GM10847 (cell line): ENCODE data around the gene KLK13.

ENCODE experiments used
- POLR2A ChIP-seq: IDR thresholded peaks from 2 replicates; pipeline ENCODE4 v1.6.1; 2011; ENCODE audit not compliant: insufficient read length; ENCODE audit errors: extremely low read depth

KLK13 gene

DNA sequence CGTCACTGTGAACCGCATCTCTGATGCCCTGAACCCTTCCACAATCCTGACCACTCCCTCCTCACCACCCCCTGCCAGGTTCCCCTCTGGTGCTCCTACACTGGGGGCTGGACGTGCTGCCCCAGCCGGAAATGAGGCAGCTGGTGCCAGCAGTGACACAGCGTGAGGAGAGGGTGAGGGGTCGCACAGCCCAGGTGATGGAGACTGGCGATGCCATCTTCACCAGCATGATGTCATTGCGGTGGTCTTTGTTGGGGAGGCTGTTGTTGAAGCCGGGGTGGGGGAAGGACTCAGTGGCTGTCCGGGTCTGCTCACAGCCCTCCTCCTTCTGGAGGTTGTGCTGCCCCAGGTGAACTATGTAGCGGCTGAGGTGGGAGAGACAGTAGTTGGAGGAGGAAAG lies 40.9 kb downstream of the KLK13 start:
- no peak for TF ChIP-seq POLR2A

DNA sequence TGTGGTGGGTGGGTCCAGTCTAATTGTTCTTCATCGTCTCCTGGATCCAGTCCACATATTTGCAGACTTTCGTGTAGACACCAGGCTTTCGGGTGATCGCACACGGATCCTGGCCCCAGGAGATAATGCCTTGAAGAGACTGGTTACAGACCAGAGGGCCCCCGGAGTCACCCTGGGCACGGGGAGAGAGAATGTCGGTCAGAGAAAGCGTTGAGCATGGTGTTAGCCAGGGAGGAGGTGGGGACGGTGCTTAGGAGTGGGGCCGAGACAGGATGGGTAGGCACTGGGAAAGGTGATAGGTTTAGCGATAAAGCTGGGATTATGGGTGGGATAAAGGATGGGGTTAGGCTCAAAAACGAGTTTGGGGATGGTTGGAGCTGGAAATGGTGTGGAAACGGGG lies 42.4 kb downstream of the KLK13 start:
- TF ChIP-seq POLR2A, result no peak

DNA sequence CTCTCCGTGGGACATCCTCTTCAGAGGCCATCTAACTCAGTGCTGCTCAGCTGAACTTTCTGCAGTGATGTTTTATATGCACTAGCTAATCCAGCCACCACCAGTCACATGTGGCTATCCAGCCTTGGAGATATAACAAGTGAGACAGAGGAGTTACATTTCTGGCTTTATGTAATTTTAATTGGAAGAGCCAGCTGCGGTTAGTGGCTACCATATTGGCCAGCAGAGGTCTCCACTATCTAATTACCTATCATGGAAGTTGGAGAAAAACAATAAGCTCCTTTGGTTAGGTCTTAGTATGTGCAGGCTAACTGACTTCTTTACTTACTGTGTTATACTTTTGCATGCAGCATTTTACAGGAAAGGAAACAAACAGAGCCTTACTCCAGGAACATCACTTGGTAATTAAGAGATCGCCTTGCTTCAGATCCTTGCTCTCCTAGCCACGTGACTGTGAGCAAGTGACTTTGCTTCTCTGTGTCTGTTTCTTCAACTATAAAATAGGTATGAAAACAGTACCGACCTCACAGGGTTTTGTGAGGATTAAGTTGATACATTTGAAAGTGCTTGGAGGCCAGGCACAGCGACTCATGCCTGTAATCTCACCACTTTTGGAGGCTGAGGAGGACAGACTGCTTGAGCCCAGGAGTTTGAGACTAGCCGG lies 43.8 kb downstream of the KLK13 start:
- TF ChIP-seq POLR2A, result no peak

DNA sequence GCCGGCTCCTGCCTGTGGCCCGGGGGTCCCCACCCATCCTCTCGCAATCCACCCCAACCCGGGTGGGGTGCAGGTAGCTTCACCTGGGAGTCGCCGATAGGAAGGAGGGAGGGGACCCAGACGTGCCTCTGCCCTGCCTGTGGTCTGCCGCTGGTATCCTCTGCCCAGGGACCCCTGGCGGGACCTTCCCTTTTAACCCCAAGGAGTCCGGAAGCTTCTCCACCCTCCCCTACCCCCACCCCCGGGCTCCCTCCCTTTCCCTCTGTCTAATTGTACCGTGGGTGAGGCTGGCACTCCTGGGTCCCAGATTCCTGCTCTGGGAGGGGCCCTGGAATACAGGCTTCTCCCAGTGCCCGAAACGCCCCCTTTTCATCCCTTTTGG lies 45.4 kb downstream of the KLK13 start, which contains the start of gene KLK10:
TSS of gene KLK10 (minus strand) at position 166 of the 382 bp plus-strand sequence. CDS start 579 bp downstream, outside the sequence.
- TF ChIP-seq POLR2A, result no peak

DNA sequence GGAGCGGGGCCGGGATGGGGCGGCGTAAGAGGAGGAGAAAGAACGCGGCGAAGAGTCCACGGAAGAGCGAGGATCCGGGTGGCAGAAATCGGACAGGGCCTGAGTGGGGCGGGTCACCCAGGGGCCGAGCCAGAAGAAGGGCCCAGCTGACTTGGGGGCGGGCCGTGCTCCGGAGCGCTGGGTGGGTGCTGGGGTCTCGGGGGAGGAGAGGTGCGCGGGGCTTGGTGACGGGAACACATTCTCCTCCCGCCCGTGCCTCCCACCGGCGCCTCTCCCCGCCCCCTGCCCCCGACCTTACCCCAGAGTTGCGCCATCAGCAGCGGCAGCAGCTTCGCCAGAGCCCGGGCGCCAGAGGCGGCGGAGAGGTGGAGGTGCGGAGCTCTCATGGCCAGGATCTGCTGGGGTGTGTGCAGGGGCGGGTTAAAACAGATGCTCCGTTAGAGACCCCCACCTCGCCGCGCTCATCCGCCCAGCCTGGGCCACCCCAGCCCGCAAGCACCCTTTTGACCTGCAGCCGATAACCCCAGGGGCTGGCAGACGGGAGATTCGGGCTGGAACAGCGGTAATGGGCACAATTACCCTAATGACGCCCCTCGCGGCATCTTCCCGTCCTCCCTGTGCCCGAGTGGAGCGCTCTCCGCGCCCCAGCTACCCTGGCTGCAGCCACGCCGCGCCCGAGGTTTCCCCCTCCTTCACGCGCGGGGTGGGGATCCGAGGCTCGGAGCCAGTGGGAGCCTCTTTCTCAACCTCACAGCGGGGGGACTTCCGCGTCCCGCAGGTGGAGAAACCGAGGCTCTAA lies 45.9 kb downstream of the KLK13 start:
- TF ChIP-seq POLR2A, result no peak

DNA sequence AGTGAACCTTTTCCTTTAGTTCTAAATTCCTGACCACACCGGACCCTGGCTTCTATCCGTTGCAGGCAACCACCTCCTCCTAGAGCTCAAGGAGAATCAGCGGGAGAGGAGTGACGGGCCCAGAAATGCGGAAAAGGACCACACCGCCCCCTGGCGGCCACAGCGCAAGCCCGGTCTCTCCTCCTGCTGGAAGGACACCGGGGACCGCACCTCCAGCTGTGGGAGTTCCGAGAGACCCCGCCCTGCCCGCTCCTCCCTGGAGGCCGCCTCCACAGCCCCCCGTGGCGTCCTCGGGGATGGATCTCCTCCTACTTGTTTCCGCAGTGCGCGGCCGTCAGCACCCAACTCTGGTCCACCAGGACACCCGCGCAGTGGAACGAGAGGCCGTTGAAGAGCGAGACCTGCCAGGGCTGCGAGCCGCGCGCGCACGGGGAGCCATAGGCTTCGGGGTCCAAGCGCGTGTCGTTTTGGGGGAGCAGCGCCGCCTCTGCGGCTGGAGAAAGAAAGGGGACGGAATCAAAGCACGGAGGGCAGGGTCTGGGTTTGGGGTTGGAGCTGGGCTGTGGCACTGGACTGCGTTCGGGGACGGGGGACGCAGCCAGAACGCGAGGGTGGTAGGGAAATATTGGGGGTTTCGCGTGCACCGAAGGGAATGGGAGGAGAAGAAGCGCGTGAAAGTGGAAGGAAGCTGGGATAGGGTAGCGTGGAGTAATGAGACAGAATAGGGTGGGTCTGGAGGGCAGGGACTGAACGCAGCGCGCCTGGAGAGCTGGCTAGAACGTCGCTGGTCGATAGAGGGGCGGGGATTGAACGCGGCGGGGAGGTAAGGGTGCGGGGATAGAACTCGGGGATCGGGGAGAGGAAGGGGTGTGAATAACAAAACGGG lies 47.9 kb downstream of the KLK13 start:
- TF ChIP-seq POLR2A, result no peak

DNA sequence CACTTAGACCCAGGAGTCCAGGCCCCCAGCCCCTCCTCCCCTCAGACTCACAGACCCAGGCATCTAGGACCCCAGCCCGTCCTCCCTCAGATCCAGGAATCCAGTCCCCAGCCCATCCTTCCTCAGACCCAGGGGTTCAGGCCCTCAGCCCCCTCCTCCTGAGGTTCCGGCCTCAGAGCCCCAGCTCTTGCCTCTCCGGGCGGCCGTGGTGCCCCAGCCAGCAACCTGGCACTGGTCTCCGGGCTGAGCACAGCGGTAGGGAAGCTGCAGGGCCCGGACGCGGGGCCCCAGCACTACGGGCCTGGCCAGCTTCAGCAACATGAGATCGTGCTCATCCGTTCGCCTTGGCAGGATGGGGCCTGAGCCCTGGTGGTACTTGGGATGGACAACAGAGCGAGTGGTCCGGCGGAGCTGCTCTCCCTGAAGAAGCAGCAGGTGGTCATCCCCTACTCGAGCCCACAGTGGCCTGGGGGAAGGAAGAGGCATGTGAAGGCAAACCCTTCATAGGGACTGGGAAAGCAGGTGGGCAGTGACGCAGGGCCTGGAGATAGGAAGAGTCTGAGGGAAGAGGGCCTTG lies 49.1 kb downstream of the KLK13 start:
- no peak for TF ChIP-seq POLR2A

DNA sequence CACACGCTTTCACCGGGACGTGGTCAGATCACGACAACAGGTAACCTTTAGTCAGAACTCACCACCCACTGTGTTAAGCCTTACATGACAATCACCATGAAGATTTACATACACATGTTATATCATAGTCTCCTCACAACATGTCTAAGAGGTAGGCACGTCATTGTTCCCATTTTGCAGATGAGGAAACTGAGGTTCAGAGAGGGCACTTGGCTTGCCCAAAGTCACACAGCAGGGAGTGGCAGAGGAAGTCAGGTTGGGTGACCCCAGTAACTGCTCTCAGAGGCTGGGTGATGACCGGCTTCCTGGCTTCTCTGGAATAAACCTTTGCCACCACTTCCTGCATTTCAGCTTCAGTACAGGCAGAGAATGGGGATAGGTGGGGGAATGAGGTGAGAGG lies 50.6 kb downstream of the KLK13 start:
- TF ChIP-seq POLR2A, result no peak

DNA sequence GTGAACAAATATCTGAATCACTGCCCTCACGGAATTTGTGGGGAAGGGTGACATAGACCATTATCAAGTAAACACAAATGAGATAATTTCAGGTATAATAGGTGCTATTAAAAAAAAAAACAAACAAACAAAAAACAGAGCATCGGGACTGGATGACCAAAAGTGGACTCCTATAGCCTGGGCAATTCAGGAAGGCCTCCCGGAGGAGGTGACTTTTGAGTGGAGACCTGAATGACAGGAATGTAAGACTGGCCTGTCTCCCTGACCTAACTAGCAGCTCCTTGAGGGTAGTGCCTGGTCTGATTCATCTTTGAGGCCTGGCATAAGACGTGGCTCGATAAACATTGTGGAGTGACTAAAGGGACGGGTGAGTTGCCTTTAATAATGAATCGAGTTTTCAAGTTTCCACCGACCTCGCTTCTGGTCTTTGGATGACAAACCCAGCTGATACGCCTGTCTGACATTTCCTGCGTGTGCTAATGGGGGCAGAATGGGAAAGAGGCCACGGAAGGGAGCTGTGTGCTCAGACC lies 52.2 kb downstream of the KLK13 start:
- no peak for TF ChIP-seq POLR2A

DNA sequence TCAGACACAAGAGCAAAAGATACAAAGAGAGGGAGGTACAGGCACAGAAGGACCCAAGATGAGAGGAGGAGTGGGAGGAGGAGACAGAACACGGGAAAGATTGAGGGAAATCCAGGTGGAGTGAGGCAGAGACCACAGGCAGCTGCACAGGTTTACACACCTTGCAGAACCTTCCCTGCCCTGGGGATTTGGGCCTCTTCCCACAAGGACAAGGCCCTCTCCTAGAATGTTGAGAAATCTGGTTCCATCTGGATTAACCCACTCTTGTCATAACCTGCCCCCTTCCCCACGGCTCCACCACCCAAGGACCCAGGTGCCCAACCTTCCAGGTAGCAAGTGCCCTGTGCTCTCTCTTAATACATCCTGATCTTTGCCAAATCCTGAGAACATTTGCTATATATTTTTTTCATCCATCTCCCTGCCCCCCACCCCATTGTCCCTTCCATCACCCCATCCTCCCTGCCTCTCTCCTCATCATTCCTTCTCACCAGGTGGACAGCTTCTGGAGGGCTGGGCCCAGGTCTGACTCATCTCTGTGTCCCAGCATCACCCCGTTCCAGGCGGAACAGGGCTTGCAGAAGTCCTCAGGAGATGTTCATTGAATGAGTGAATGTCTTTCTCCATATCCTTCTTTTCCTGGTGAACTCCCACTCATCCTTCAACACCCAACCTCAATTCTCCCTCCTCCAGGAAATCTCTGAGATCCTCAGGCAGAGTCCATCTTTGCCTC lies 54.7 kb downstream of the KLK13 start:
- TF ChIP-seq POLR2A, result no peak

DNA sequence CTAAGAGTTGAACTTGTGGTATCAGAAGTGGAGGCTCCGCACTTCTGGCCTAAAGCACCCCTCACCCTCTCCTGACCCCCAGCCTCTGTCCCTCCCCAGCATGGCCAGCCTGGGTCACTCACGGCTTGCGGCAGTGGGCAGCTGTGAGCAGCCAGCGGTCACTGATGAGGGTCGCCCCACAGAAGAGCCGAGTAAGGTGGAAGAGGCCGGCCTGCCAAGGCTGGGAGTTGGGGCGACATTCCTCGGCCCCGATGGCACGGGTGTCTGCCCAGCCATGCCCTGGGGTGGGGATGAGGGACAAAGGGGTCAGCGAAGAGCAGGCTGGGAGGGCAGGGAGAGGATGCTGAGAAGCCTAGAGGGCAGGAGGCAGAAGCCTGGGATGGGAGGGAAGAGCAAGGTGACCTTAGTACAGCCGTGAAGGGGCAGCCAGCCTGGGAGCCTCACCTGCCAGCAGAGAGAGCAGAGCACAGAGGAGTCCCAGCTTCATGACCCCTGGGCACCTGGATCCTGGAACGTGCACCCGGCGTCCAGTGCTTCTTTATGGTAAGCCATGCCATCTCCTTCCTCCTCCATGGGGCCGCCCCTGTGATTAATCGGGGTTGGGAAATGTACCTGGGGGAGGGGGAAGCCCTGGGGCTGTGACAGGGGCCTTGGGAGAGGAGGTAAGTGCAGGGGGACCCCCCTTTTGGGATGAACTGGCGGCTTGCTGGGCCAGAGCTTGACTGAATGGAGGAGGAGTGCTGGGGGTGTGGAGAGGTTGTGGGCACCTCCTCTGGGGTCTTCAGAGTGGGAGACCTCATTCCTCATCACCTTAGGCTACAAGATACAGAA lies 55.6 kb downstream of the KLK13 start:
- TF ChIP-seq POLR2A, result no peak

DNA sequence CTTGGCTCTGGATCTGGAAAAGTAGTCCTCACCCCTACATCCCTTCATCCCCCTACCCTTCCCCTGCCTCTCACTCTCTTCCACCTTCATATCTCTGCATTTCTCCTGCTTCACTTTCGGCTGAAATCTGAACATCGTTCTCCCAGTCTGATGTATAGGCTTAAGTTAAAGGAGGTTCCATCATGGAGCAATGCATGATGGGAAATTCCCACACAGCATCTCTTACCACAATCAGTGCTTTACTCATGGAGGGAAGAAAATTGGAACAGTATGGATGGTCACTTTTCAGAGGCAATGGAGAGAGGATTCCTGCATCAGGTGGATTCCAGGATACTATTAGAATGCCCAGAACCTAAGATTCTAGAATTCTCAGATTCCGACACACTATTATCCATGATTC lies 57.4 kb downstream of the KLK13 start:
- TF ChIP-seq POLR2A, result no peak

DNA sequence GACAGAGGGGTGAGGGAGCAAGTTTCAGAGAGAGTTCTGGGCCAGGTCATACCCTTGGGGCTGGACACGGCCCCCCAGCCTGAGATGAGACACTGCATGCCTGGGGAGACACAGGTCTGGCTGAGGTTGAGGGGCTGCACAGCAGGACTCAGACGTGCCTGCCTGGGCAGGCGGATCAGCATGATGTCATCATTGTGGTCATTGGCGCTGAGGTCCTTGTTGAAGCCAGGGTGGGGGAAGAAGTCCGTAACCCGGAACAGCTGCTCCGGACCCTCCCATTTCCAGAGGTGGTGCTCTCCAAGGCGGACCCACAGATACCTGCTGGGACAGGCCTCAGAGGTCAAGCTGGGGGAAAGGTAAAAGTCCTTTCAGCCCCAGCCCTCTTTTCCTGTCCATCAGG lies 58.5 kb downstream of the KLK13 start:
- no peak for TF ChIP-seq POLR2A
